Epithelial cell of proximal tubule (primary cell): ENCODE measurements around the gene KCNG2. TPM values are rescaled to one million over a fixed set of nuclear protein-coding genes. Genes with fewer than 3 reads are reported as not detected.

ENCODE experiments used
- DNase-seq: peaks from one replicate; pipeline ENCODE4 v3.0.0-alpha.2; 2011; ENCODE audit warnings: low read depth
- H3K4me3 ChIP-seq: 2 replicates; pipeline ENCODE4 v1.5.1; 2011; ENCODE audit warnings: low read depth, mild to moderate bottlenecking, low read length
- total RNA-seq: library from RNA; depleted of rRNA; stranded (reverse); fragments of >200 nt; gene quantifications from 2 replicates; pipeline ENCODE4 v1.2.3, GENCODE V29; 2015
- TF ChIP-seq, protein P1 (sequence below): conservative IDR thresholded peaks from 2 replicates; pipeline ENCODE4 v1.5.1; 2012; ENCODE audit warnings: low read depth, mild to moderate bottlenecking, low read length

The KCNG2 gene
- total RNA-seq, 1 donor from 2014 or later, result not detected

DNA sequence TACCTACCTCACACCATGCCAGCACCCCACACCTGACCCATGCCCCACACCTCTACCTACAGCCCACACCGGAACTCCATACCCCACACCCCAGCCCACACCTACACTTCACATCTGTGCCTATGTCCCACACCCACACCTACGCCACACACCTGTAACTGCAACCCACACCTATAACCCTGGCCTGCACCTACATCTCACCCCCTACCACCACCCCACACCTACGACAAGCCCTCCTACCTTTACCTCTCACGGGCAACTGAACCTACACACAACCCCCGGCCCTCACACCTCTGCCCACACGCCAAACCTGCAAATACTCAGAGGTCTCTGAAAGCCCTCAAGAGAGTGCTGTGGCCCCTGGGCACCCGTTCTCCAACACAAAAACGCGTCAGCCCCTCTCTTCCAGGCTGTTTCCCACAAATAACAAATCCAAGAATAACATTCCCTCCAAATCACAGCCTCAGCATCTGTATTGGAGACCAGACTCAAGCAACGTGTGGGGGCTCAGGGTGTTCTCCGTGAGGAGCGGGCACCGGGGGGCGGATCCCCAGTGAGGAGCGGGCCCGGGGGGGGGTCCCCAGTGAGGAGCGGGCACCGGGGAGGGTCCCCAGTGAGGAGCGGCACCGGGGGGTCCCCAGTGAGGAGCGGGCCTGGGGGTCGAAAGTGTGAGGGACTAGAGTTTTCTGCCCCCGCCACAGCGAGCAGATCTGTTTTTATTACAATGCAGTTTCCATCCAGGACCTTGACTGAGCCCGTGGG, 120.3 kb downstream of the KCNG2 start:
- no peak overlapping the region for H3K4me3 ChIP-seq
- TF ChIP-seq, protein P1, sequence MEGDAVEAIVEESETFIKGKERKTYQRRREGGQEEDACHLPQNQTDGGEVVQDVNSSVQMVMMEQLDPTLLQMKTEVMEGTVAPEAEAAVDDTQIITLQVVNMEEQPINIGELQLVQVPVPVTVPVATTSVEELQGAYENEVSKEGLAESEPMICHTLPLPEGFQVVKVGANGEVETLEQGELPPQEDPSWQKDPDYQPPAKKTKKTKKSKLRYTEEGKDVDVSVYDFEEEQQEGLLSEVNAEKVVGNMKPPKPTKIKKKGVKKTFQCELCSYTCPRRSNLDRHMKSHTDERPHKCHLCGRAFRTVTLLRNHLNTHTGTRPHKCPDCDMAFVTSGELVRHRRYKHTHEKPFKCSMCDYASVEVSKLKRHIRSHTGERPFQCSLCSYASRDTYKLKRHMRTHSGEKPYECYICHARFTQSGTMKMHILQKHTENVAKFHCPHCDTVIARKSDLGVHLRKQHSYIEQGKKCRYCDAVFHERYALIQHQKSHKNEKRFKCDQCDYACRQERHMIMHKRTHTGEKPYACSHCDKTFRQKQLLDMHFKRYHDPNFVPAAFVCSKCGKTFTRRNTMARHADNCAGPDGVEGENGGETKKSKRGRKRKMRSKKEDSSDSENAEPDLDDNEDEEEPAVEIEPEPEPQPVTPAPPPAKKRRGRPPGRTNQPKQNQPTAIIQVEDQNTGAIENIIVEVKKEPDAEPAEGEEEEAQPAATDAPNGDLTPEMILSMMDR, result no peak
- DNase-seq, result no peak

DNA sequence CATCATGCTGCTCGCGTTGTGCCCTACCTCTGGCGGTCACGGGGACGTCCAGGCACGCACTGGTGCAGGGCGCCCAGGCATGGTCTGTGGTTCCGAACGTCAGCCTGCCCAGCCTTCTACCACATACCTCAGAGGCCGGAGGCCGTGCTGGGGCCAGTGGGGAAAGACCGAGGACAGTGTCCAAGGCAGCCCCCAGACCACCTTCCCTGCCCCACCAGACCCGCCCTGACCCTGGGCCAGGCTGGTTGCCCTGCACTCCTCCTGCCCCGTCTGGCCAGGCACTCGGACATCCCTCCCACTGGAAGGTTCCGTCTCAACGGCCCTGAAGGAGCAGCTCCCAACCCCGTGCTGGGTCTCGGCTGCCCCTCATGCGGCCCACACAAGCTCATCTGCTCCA, 120.9 kb downstream of the KCNG2 start:
- TF ChIP-seq, protein P1, result no peak
- H3K4me3 ChIP-seq, result no peak overlapping the region
- no peak for DNase-seq

DNA sequence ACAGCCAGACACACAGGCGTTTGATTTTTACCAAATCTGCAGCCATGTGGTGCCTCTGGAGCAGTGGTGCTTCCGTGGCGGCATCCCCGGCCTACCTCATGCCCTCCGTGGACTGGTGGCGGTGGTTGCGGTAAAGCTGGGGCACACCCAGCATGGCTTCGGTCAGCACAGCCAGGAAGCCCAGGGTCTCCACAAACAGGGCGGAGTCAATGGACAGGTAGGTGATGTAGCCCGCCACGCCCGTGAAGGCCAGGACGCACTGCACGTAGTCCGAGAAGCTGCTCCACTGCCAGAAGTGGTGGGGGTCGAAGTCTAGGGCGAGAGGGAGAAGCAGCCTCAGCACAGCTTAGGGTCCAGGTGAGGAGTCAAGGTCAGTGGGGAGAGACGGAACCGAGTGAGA, 121.4 kb downstream of the KCNG2 start:
- DNase-seq, result no peak
- TF ChIP-seq, protein P1, result no peak
- no peak overlapping the region for H3K4me3 ChIP-seq

DNA sequence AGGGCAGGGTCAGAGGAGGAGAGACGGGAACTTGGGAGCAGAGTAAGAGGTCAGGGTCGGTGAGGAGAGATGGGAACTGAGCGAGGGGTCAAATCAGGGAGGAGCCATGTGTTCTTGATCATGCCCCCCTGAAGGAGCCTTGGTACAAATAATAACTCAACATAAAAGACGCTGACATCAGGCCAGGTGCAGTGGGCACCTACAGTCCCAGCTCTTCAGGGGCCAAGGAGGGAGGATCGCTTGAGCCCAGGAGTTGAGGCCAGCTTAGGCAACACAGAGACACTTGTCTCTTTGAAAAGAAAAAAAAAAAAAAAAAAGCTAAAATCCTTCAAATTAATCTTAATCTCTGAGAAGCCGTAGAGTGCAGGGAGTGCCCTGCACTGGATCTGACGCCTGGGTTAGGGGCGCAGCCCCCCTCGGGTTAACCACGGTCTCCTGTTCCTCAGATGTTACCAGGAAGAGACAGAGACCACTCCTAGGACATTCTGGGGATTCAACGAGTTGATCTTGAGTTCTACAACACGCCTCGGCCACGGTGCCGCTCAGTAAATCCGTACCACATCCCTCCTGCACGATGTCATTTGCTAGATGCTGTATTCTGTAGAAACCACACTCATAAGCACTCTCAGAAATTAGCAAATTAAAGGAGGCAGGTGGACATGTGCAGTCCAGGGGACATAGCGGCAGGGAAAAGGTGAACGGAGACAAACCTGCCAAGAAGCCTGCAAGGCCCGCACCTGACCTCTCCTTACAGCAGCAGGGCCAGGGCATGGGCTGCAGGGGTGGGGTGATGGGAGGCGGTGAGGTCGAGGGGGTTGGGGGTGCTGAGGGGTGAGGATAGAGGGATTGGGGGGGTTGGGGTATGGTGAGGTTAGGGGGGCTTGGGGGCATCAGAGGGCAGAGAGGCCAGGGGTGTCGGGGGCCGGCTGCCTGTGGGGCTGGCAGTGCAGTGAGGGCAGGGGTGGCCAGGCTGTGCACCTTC, 124.5 kb downstream of the KCNG2 start:
- no peak overlapping the region for H3K4me3 ChIP-seq
- TF ChIP-seq, protein P1, result no peak
- DNase-seq, result no peak

DNA sequence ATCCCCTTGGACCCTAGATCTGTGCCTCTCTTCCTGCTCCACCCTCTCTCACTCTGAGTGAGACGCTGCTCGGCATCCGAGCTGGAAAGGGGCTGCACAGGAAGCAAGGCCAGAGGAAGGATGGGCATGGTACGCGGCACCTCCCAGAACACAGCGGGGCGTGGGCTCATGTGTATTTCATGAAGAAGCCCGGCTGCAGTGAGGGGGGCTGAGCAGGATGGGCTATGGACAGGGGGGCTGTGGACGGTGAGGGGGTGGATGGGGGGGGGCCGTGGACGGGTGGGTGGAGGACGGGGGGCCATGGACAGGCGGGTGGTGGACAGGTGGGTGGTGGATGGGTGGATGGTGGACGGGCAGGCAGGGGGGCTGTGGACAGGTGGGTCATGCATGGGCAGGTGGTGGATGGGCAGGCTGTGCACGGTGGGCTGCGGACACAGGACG, 125.3 kb downstream of the KCNG2 start:
- TF ChIP-seq, protein P1, result no peak
- no peak for DNase-seq
- H3K4me3 ChIP-seq, result no peak overlapping the region

DNA sequence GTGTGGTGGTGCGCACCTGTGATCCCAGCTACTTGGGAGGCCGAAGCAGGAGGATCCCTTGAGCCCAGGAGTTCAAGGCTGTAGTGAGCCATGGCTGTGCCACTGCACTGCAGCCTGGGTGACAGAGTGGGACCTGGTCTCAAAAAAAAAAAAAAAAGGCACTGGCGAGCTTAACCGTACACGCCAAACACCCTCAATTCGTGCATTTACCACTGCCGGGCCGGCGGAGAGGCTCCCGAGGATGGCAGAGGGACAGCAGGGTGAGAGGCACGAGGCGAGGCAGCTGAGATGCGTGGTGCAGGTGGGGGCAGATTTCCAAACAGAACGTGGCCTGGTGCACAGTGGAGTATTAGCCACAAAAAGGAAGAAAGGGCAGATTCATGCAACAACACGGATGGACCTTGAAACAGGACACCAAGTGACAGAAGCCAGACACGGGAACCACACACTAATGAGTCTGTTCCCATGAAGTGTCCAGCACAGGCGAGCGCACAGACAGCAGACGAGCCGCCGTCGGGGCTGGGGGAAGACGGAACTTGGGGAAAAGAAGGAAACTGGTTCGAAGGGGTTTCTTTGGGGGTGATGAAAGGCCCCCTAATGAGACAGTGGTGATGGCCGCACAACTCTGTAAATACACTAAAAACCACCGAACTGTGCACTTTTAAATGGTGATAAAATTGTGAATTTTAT, 126.3 kb downstream of the KCNG2 start:
- H3K4me3 ChIP-seq, result no peak overlapping the region
- DNase-seq, result no peak
- TF ChIP-seq, protein P1, result no peak
